SK-N-SH (cell line): ENCODE results near the gene ZC3H12C. TPM values are rescaled to one million over a fixed set of nuclear protein-coding genes. Genes with fewer than 3 reads are reported as not detected.

Source experiments
- CHD2 ChIP-seq: fragments of 150-350 bp; IDR thresholded peaks from 2 replicates; pipeline ENCODE4 v1.6.1; 2018; ENCODE audit warnings: low read length; ENCODE audit not compliant: partially characterized antibody
- ELF1 ChIP-seq: IDR thresholded peaks from 2 replicates; pipeline ENCODE4 v1.4.0; 2012
- EP300 ChIP-seq, 2 experiments: IDR thresholded peaks; 2 replicates each; pipeline versions ENCODE4 v1.4.0 to v1.6.1; 2012; ENCODE audit warnings: borderline replicate concordance in 1 of 2, low read depth in 1 of 2, low read length in 1 of 2
- JUND ChIP-seq: IDR thresholded peaks from 2 replicates; pipeline ENCODE4 v1.4.0; 2012
- MXI1 ChIP-seq: IDR thresholded peaks from 2 replicates; pipeline ENCODE4 v1.6.1; 2012; ENCODE audit warnings: mild to moderate bottlenecking, low read depth, low read length, improper control_type of control experiment
- RAD21 ChIP-seq: IDR thresholded peaks from 2 replicates; pipeline ENCODE4 v1.6.1; 2012; ENCODE audit warnings: mild to moderate bottlenecking, low read length
- RCOR1 ChIP-seq: fragments of 150-350 bp; IDR thresholded peaks from 2 replicates; pipeline ENCODE4 v1.6.1; 2017; ENCODE audit warnings: antibody characterized with exemption, low read length
- RFX5 ChIP-seq: IDR thresholded peaks from 2 replicates; pipeline ENCODE4 v1.6.1; 2012; ENCODE audit warnings: mild to moderate bottlenecking, improper control_type of control experiment, low read length
- RXRA ChIP-seq: IDR thresholded peaks from 2 replicates; pipeline ENCODE4 v1.4.0; 2012; ENCODE audit warnings: low read depth, mild to moderate bottlenecking, borderline replicate concordance
- TAF1 ChIP-seq: IDR thresholded peaks from 2 replicates; pipeline ENCODE4 v1.6.1; 2012; ENCODE audit warnings: low read depth, mild to moderate bottlenecking, low read length, moderate library complexity, borderline replicate concordance
- TEAD4 ChIP-seq: IDR thresholded peaks from 2 replicates; pipeline ENCODE4 v1.4.0; 2012; ENCODE audit warnings: mild to moderate bottlenecking, borderline replicate concordance; ENCODE audit not compliant: insufficient read depth
- polyA plus RNA-seq, 3 experiments: library from polyadenylated mRNA; depleted of rRNA; stranded (reverse); fragments of >200 nt; gene quantifications; 2 replicates each; pipeline ENCODE4 v1.2.3, GENCODE V29; 2012
- TF ChIP-seq, protein P1 (sequence below): IDR thresholded peaks from 2 replicates; pipeline ENCODE4 v1.6.1; 2012; ENCODE audit warnings: mild to moderate bottlenecking, low read depth, low read length, moderate library complexity

The ZC3H12C gene
- polyA plus RNA-seq, 1 of the 3 experiments (the other 2 are of a cell fraction), result 2.8 TPM

DNA sequence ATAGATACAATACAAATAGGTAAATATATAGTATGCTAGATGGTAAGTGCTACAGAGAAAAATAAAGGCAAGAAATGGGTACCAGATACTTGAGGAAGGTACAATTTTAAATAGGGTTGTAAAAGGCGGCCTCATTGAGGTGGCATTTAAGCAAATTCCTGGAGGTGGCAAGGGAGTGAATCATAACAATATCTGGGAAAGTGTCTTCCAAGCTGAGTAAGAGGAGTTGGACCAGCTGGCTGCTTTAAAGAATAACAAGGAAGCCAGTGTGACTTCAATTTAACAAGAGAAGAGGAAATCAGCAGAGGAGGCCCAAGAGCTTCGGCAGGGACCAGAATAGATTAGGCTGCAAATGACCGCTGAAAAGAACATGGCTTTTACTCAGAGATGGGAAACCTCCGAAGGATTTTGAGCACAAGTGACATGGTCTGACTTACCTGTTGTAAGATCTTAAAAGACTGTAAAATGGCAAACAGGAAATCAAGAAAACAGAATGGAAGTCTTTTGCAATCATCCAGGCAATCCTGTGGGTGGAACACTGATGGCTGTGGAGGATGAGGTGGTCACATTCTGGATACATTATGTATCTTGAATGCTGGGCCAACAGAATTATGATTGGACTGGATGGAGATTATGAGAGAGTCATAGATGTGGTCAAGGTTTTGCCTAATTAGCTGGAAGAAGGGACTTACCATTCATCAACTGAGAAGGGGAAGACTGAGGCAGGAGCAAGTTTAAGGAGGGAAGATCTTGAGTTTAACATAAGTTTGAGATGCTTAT lies 126.0 kb downstream of the ZC3H12C start (continued):
- TF ChIP-seq, protein P1, sequence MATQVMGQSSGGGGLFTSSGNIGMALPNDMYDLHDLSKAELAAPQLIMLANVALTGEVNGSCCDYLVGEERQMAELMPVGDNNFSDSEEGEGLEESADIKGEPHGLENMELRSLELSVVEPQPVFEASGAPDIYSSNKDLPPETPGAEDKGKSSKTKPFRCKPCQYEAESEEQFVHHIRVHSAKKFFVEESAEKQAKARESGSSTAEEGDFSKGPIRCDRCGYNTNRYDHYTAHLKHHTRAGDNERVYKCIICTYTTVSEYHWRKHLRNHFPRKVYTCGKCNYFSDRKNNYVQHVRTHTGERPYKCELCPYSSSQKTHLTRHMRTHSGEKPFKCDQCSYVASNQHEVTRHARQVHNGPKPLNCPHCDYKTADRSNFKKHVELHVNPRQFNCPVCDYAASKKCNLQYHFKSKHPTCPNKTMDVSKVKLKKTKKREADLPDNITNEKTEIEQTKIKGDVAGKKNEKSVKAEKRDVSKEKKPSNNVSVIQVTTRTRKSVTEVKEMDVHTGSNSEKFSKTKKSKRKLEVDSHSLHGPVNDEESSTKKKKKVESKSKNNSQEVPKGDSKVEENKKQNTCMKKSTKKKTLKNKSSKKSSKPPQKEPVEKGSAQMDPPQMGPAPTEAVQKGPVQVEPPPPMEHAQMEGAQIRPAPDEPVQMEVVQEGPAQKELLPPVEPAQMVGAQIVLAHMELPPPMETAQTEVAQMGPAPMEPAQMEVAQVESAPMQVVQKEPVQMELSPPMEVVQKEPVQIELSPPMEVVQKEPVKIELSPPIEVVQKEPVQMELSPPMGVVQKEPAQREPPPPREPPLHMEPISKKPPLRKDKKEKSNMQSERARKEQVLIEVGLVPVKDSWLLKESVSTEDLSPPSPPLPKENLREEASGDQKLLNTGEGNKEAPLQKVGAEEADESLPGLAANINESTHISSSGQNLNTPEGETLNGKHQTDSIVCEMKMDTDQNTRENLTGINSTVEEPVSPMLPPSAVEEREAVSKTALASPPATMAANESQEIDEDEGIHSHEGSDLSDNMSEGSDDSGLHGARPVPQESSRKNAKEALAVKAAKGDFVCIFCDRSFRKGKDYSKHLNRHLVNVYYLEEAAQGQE, result no peak
- no peak for TF ChIP-seq RFX5
- no peak for TF ChIP-seq CHD2
- no peak for TF ChIP-seq RXRA
- TF ChIP-seq RCOR1, result no peak
- no peak for TF ChIP-seq ELF1
- no peak for TF ChIP-seq JUND
- TF ChIP-seq MXI1, result no peak
- TF ChIP-seq EP300 (IDR thresholded peaks at IDR 0.05; ENCODE audit: borderline replicate concordance in 1 of 2, low read depth in 1 of 2, low read length in 1 of 2), result no peak
- TF ChIP-seq TEAD4, result no peak
- no peak for TF ChIP-seq TAF1
- TF ChIP-seq RAD21, result no peak

Other genes starting within 250 kb of the ZC3H12C start
- 29.4 and 30.7 TPM in 2 replicates for gene RDX, start 203.2 kb downstream of the ZC3H12C start, polyA plus RNA-seq (2012; rRNA removed)